Lung (tissue), 12 donors: ENCODE data around the gene RRP1. TPM values are rescaled to one million over a fixed set of nuclear protein-coding genes. Genes with fewer than 3 reads are reported as not detected.

Experiments used
- ATAC-seq: fragments of 200-7000 bp; cut with Tn5 transposase; one replicate; pipeline ENCODE4 v1.9.1; 2020; ENCODE audit warnings: moderate number of reproducible peaks; ENCODE audit not compliant: insufficient read depth, low FRiP score
- DNase-seq, 3 donors: peaks; one replicate each; pipeline ENCODE4 v3.0.0-alpha.2; 2013 to 2017
- H3K27ac ChIP-seq, 2 donors: one replicate each; pipeline ENCODE4 v1.5.1; 2013; ENCODE audit warnings: mild to moderate bottlenecking in 2 of 2, moderate library complexity in 2 of 2, control low read depth in 1 of 2, inconsistent platforms in 1 of 2, low read depth in 1 of 2, low read length in 1 of 2
- H3K27me3 ChIP-seq, 3 donors: one replicate each; pipeline ENCODE4 v1.5.1; 2013; ENCODE audit warnings: low read length in 2 of 3; ENCODE audit not compliant: control insufficient read depth in 3 of 3, insufficient read depth in 3 of 3
- H3K36me3 ChIP-seq, 4 donors: one replicate each; pipeline ENCODE4 v1.5.1; 2013; ENCODE audit warnings: low read length in 4 of 4, mild to moderate bottlenecking in 1 of 4, moderate library complexity in 1 of 4; ENCODE audit not compliant: control insufficient read depth in 4 of 4, insufficient read depth in 4 of 4
- H3K4me1 ChIP-seq, 5 donors: one replicate each; pipeline ENCODE4 v1.5.1; 2013; ENCODE audit warnings: low read length in 5 of 5, mild to moderate bottlenecking in 2 of 5, moderate library complexity in 1 of 5; ENCODE audit not compliant: control insufficient read depth in 5 of 5, insufficient read depth in 5 of 5
- H3K4me3 ChIP-seq: one replicate; pipeline ENCODE4 v1.5.1; 2013; ENCODE audit warnings: mild to moderate bottlenecking, control low read depth, moderate library complexity
- H3K9ac ChIP-seq, 2 donors: one replicate each; pipeline ENCODE4 v1.5.1; 2013; ENCODE audit warnings: low read length in 2 of 2, control low read depth in 1 of 2; ENCODE audit not compliant: insufficient read depth in 1 of 2
- H3K9me3 ChIP-seq, 4 donors: one replicate each; pipeline ENCODE4 v1.5.1; 2013; ENCODE audit warnings: low read length in 3 of 4, mild to moderate bottlenecking in 1 of 4, moderate library complexity in 1 of 4; ENCODE audit not compliant: control insufficient read depth in 4 of 4, insufficient read depth in 3 of 4
- CTCF ChIP-seq: IDR thresholded peaks from 2 replicates; pipeline ENCODE4 v1.5.1; 2012; ENCODE audit warnings: mild to moderate bottlenecking; ENCODE audit errors: control extremely low read depth, extremely low read depth
- WGBS, 2 donors: extraction: QIAGEN DNeasy Blood & Tissue Kit; methylation state at CpG; one replicate each; pipeline ENCODE4 v1.1.7; 2013; 5-methylcytosine and 5-hydroxymethylcytosine counted together
- polyA plus RNA-seq, 2 donors: library from polyadenylated mRNA; stranded (reverse); fragments of 200-250 nt; gene quantifications; one replicate each; pipeline ENCODE4 v1.2.1, GENCODE V29; 2013
- total RNA-seq, 2 donors: library from RNA; depleted of rRNA in 1 of 2; stranded (reverse); fragments of >200 nt in 1 of 2; gene quantifications; one replicate each; pipeline ENCODE4 v1.2.1, GENCODE V29; 2014 to 2021
- donor health status: control.
- donor health status: control.
- donor health status: Bipolar disorder and iron deficiency.
- donor health status: healthy.
- donor health status: DM: yes; HTN: yes; CAD: no.

Gene RRP1
- total and polyA plus RNA-seq, 4 donors = 15.8 to 26.7 (median 19.5) TPM

GRCh38 chr21:43745772-43746517 lies 43.4 kb upstream of the RRP1 start:
- WGBS, 2 donors = 93 to 94% methylated on average over 16 of the region's 16 CpGs

GRCh38 chr21:43748622-43749021 lies 40.8 kb upstream of the RRP1 start:
- WGBS, 2 donors = 96 to 97% methylated on average over 17 of the region's 17 CpGs
- H3K4me1 ChIP-seq = no peaks in the 10 kb centered on the region
- H3K27ac ChIP-seq = no peak overlapping the region
- H3K9me3 ChIP-seq = no peaks in the 10 kb centered on the region
- DNase-seq = no peak
- no peak overlapping the region for H3K9ac ChIP-seq
- no peak overlapping the region for H3K4me3 ChIP-seq
- no peak for ATAC-seq
- no peak for TF ChIP-seq CTCF
- H3K27me3 ChIP-seq = no peaks in the 10 kb centered on the region
- H3K36me3 ChIP-seq = peaks cover 0 to 82% (median 6%) of the 10 kb centered on the region in 4 donors

More at GRCh38 chr21:43745772-43746517, 43.4 kb upstream of the RRP1 start:
- H3K9me3 ChIP-seq = no peaks in the 10 kb centered on the region
- peaks cover 0 to 5% (median 0%) of the 10 kb centered on the region in 5 donors for H3K4me1 ChIP-seq
- H3K9ac ChIP-seq = no peak overlapping the region
- no peak overlapping the region for H3K4me3 ChIP-seq
- peaks cover 0 to 70% (median 2%) of the 10 kb centered on the region in 4 donors for H3K36me3 ChIP-seq
- H3K27me3 ChIP-seq = no peaks in the 10 kb centered on the region
- ATAC-seq = no peak
- H3K27ac ChIP-seq = no peak overlapping the region
- DNase-seq = no peak
- TF ChIP-seq CTCF = no peak

- Histone ChIP-seq H3K4me3 (no peak overlapping the region), H3K9me3 (no peaks in the 10 kb centered on the region), H3K36me3 (peaks cover 0 to 82% (median 9%) of the 10 kb centered on the region in 4 donors), H3K27me3 (no peaks in the 10 kb centered on the region), H3K27ac (no peak overlapping the region), H3K4me1 (no peaks in the 10 kb centered on the region), H3K9ac (no peak overlapping the region)
- ATAC-seq = no peak
- WGBS, 2 donors = 78 to 86% methylated on average over 17 to 18 of the region's 18 CpGs
- DNase-seq = no peak
- TF ChIP-seq CTCF = no peak
Measured at GRCh38 chr21:43749651-43750262, 39.6 kb upstream of the RRP1 start.
